ENCODE data around the gene ZNF778.
A peak's percentile ranks its signal among the peaks of the same experiment; 100 is the strongest.
"Not testable (repeated sequence)": the region's sequence is repeated elsewhere in the genome, so short reads cannot be mapped to it uniquely, and the experiment has no call there.

ZNF778 gene

GRCh38 chr16:89183463-89183862, 34.0 kb upstream of the ZNF778 start:
- DNase-seq, result no peak

GRCh38 chr16:89183975-89184676, 33.4 kb upstream of the ZNF778 start:
- no peak for DNase-seq

GRCh38 chr16:89184677-89184932, 32.9 kb upstream of the ZNF778 start:
- DNase-seq, result no peak

- no peak for DNase-seq
Measured at GRCh38 chr16:89184933-89185794, 32.3 kb upstream of the ZNF778 start.

- not testable (repeated sequence) for DNase-seq
Measured at GRCh38 chr16:89185887-89186592, 31.5 kb upstream of the ZNF778 start.

GRCh38 chr16:89186593-89187031, 30.9 kb upstream of the ZNF778 start:
- DNase-seq, result not testable (repeated sequence)

- peak; percentile 31 for DNase-seq
Measured at GRCh38 chr16:89187032-89187769, 30.3 kb upstream of the ZNF778 start.

GRCh38 chr16:89187770-89188392, 29.6 kb upstream of the ZNF778 start:
- DNase-seq, result no peak

GRCh38 chr16:89188471-89189357, 28.8 kb upstream of the ZNF778 start:
- DNase-seq, result not testable (repeated sequence)

- no peak for DNase-seq
Measured at GRCh38 chr16:89189358-89190025, 28.0 kb upstream of the ZNF778 start.

- no peak for DNase-seq
Measured at GRCh38 chr16:89190150-89190958, 27.1 kb upstream of the ZNF778 start.

- no peak for DNase-seq
Measured at GRCh38 chr16:89191033-89191900, 26.2 kb upstream of the ZNF778 start.

- no peak for DNase-seq
Measured at GRCh38 chr16:89191901-89192185, 25.7 kb upstream of the ZNF778 start.

- peak; percentile 59 for DNase-seq
Measured at GRCh38 chr16:89192186-89192955, 25.1 kb upstream of the ZNF778 start.

GRCh38 chr16:89192956-89193575, 24.4 kb upstream of the ZNF778 start:
- DNase-seq, result peak; percentile 32

- DNase-seq, result no peak
Measured at GRCh38 chr16:89193576-89194293, 23.8 kb upstream of the ZNF778 start.

All from hematopoietic multipotent progenitor cell treated with erythropoietin and hydrocortisone succinate and interleukin-3 and kit ligand, for 8 days (in vitro differentiated cells).